CD4-positive, alpha-beta T cell treated with Interleukin-21 for 1 hour (primary cell): ENCODE results near the gene MKNK1.
"Not testable (repeated sequence)": the region's sequence is repeated elsewhere in the genome, so short reads cannot be mapped to it uniquely, and the experiment has no call there.

Source experiments
- DNase-seq: peaks from one replicate; pipeline ENCODE4 v3.0.0-alpha.2; 2020

MKNK1 gene

DNA sequence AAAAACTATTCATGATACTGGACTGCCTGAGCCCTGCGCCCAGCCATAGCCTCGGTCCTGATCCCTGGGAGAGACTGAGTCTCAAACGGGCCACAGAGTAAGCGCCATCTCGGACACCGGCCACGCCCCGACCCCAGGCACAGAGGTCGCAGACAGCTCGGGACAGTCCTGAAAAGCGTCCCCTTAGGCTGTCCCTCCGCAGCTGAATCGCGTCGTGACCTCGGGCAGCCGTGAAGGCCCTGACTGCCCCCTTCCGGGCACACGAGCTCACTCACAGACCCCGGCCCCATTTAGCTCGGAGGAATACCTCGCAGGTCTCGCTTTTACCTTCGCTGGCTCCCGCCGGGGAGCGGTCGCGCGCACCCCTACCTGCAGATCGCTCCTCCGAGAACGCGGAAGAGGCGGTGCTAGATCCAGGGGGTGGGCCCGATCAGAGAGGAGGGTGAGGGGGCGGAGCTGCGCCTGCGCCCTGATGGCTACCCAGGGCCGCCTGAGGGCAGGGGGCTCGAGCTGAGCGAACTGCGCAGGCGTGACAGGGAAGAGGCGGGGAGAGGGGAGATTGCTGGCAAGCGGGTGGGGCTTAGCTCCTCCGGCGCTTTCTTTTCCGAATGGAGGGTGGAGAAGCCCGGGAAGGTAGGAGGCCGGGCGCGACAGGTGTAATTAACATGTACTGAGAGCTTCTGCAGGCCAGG is at the start of gene MKNK1:
MKNK1 (minus strand) TSS at position 411 of the 692 bp plus-strand sequence. CDS start 20,941 bp downstream, outside the sequence.
- DNase-seq, result peak; percentile 98

DNA sequence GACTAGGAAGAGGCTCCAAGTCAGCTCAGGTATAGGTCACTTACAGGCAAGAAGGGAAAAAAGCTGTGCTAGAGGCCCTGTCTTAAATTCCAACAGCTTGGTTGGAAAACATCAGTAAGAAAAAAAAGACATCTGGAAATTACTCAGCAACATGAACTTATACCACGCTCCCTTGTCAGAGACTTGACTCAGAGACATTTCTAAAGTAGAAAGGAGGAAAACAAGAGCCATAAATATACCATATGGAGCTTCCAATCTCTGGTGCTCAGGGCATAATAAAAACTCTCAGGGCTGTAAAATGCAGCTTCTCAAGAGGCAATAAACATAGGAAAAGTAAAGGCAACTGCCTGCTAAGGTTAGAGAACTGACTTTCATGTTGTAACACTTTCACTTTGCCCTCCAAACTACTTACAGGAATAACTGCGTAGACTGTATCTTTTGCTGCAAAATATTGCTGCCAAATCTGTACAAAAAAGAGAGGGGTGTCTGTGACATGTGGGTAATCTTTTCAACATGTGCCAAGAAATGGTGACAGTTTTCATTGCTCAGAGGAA is 49.4 kb upstream of the MKNK1 start:
- DNase-seq, result no peak

DNA sequence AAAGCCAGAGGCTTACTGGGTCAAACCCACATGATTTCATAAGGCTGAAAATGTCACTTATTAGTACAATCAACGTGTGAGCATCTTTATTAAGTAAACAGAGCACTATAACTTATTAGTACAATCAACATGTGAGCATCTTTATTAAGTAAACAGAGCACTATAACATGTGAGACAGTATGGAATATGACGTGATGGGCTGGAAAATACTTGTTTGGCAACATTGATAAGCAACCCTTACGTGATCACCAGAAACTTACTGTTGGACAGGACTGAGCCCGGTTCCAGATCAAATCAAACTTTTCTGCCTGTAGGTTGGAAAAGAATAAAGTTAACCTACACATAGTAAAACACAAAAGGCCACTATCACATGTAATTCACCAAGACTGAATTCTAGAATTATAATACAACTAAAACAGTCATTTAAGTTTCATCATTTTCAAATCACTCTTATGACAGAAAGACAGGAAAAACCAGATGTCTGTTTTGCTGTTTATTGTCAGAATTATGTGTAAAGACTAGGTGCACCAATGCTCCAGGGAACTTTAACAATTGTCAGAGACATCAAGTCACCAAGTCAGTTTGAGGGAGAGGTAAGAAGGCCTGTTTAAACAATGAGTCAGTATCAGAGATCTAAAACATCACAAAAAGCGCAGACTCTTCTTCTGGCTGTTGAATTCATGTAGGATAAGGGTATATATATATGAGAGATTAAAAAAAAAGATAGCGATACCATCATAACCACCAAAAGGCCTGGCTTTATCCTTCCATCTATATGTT is 48.4 kb upstream of the MKNK1 start:
- DNase-seq, result no peak

DNA sequence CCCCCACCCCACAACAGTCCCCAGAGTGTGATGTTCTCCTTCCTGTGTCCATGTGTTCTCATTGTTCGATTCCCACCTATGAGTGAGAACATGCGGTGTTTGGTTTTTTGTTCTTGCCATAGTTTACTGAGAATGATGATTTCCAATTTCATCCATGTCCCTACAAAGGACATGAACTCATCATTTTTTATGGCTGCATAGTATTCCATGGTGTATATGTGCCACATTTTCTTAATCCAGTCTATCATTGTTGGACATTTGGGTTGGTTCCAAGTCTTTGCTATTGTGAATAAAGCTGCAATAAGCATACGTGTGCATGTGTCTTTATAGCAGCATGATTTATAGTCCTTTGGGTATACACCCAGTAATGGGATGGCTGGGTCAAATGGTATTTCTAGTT is 47.1 kb upstream of the MKNK1 start:
- DNase-seq, result not testable (repeated sequence)

DNA sequence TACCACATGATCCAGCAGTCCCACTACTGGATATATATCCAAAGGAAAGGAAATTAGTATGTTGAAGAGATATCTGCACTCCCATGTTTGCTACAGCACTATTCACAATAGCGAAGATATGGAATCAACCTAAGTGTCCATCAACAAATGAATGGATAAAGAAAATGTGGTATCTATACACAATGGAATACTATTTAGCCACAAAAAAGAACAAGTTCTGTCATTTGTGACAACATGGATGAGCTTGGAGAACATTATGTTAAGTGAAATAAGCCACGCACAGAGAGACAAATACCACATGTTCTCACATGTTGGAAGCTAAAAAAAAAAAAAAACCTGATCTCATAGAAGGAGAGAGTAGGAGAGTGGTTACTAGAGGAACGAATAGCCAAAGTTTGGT is 46.4 kb upstream of the MKNK1 start:
- DNase-seq, result no peak

DNA sequence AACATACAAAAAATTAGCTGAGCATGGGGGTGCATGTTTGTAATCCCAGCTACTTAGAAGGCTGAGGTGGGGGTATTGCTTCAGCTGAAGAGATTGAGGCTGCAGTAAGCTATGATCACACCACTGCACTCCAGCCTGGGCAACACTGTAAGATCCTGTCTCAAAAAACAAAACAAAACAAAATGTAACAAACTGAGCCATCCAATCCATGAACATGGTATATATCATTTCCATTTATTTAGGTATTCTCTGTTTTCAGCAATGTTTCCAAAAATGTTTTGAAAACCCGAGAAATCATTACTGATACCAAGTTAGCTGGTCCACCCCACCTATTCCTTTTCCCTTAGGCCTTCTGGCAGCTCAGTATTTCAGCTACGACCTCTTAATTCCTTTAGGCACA is 45.7 kb upstream of the MKNK1 start:
- no peak for DNase-seq

DNA sequence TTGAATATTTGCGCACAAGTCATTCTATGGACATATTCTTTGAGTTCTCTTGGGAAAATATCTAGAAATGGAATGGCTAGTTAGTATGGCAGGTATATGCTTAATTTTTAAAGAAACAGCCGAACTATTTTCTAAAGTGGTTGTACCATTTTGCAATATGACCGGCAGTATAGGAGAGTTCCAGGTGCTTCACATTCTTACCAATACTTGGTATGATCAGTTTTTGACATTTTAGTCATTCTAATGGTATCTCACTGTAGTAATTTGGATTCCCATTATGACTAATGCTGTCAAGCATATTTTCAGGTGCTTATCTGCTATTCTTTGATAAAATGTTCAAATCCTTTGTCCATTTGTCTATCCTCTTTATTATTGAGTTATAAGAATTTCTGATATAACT is 43.5 kb upstream of the MKNK1 start:
- DNase-seq, result no peak

DNA sequence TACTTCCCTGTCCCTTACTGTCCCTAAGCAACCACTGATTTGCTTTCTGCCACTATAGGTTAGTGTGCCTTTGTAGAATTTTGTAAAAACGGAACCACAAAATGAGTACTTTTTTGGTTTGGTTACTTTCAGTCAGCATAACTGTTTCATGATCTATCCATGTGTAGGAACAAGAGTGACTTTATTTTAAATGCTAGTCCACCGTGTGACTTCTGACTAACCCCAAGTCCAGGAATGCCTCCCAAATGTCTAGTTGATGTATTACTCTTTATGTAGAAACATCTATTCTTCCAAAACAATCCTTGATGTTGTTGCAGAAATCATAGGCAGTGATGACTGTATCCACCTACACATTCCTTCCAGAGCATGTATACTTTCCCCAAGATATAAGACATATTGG is 42.8 kb upstream of the MKNK1 start:
- DNase-seq, result no peak

DNA sequence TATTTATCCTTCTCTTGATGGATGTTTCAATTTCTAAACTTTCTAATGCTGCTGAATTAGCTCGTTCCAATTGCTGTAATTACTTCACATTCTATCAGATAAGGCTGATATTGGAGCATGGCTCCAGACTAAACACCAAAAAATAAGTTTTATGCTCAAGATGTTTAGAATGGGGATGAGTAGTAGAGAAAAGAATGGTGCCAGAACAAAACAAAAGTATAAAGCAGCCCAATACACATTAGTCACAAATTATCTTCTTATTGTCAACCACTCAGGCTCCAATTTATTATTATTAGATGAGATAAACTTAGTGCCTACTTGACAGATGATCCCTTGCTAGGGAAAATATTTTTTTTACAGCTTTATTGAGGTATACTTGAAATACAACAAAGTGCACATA is 42.3 kb upstream of the MKNK1 start:
- no peak for DNase-seq

DNA sequence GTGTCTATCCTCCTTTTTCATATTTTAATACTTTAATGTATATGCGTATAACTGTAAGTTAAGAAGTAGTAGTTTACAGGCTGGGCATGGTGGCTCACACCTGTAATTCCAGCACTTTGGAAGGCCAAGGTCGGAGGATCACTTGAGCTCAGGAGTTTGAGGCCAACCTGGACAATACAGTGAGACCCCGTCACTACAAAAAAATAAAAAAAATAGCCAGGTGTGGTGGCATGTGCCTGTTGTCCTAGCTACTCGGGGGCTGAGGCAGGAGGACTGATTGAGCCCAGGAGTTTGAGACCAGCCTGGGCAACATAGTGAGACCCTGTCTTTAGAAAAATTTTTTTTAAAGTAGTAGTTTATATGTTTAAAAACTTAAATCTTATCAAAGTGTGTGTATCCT is 41.7 kb upstream of the MKNK1 start:
- no peak for DNase-seq

DNA sequence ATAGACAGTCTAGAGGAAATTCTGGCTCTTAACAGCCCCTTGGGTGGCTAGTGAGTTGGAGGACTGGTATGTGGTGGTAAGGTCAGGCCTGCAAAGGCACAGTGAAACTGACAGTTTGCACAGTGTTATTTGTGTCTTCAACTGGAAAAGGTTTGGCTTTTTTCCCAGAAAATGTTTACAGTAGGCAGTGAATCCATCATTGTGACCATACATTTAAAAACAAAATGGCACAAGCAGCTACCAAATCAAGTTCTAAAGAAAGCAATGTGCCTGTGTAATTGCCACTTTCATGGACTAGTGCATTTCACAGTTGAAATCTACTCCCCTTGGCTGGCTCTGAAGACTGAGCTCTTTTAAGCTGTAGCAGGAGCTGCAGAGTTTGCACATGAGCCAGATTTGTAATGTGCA is 39.3 kb upstream of the MKNK1 start:
- no peak for DNase-seq

DNA sequence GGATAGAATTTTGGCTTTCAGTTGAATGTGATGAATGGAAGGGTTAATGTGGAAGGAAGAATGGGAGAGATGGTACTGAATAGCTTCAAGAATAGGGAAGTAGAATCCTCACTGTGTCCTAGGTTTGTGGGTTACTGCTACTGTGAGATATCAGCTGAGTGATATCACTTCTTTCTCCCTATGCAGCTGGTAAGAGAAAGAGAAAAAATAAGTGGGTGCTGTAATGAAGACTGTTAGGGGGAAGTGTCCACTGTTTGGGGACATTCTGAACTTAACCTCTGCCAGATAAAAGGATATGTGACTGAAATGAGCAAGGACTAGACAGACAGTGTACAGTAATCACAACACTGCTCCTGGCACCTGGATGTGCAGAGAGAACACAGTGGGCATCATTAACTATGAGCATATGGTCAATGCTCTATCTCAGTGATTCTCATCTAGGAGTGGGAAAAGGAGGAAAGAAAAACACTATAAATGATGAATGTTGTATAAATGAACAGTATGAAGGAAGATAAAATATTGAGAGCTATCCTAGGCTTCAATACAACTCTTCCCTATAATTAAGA is 38.1 kb upstream of the MKNK1 start:
- DNase-seq, result no peak

DNA sequence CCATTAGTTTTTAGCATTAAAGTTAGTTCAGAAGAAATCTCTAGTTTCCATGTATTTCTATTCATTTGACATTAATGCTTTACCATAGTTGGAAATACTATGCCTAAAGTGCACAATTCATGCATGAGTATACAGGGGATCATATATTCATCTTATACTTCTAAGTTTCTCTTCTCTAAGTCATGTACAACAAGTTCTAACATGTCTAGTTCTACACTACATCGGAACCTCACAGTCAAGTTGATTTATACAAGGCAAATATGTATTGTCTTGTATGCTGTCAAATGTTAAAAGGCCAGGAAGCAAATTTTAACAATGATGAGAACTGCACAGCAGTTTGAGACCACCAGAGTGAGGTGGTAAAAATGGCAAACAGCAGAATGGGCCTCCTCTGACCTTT is 35.5 kb upstream of the MKNK1 start:
- no peak for DNase-seq

DNA sequence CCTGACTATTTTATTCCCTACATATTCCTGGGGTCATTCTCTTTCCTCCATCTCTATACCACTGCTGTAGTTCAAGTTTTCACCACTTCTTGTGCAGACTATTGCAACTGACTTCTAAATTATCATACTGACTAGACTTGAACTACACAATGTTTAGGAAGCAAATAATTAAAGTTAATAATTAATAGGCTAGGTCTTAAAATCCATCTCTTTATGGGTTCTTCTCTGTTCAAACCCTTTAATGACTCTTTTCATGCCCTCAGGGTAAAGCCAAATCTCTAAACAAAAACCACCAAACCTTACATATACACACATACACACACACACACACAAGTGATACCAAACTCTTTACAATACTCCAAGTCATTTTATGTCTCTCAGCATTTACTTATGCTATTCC is 34.9 kb upstream of the MKNK1 start:
- no peak for DNase-seq

DNA sequence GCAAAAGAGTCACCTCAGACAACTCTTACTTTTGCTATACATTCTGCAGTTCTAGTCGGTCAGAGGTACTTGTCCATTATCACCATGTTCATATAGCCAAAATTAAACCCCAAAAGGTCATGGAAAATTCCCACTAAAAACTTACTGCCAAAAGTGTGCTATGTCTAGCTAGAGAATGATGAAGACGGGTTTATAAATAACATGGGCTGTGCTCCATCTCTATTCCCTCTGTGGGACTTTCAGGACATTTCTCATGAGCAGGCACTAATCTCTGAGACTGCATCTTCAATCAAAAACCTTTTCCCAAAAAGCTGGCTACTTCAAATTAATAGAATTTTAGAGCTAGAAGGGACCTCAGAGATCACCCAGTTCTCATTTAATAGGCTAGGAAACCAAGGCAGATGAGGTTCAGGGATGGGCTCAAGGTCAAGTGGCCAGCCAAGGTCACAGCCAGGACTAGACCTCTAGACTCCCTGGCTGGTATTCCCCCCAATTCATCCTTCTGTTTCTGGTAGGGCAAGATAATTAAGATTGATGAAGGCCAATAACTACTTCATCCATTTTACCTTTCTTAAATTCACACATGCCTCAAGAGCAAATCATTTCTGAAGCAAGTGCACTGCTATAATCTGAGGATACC is 33.5 kb upstream of the MKNK1 start:
- DNase-seq, result no peak

DNA sequence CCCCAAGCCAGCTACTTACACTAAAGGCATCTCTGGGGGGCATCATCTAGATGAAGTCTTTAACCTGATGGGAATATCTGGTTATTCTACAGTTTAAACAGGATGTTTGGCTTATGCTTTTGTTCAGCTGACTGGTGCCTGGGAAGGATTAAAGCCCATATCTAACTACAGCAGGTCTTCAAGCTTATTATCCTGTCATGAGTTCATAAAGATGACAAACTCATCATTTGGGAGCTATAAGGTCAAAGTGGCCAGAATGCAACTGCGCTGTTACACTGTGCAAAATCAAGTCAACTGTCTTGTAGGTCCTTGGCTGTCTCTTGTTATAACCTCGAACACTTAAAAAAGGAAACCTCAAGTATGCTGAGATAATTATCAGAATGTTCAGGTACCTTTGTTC is 31.1 kb upstream of the MKNK1 start:
- no peak for DNase-seq

DNA sequence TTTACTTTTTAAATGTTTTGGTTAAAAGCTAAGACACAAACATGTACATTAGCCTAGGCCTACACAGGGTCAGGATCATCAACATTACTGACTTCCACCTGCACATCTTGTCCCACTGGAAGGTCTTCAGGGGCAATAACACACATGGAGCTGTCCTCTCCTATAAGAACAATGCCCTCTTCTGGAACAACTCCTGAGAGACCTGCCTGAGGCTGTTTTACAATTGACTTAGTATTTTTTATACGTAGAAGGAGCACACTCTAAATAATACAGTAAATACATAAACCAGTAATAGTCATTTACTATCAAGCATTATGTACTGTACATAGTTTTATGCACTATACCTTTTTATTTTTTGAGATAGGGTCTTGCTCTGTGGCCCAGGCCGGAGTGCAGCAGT is 26.7 kb upstream of the MKNK1 start:
- no peak for DNase-seq

DNA sequence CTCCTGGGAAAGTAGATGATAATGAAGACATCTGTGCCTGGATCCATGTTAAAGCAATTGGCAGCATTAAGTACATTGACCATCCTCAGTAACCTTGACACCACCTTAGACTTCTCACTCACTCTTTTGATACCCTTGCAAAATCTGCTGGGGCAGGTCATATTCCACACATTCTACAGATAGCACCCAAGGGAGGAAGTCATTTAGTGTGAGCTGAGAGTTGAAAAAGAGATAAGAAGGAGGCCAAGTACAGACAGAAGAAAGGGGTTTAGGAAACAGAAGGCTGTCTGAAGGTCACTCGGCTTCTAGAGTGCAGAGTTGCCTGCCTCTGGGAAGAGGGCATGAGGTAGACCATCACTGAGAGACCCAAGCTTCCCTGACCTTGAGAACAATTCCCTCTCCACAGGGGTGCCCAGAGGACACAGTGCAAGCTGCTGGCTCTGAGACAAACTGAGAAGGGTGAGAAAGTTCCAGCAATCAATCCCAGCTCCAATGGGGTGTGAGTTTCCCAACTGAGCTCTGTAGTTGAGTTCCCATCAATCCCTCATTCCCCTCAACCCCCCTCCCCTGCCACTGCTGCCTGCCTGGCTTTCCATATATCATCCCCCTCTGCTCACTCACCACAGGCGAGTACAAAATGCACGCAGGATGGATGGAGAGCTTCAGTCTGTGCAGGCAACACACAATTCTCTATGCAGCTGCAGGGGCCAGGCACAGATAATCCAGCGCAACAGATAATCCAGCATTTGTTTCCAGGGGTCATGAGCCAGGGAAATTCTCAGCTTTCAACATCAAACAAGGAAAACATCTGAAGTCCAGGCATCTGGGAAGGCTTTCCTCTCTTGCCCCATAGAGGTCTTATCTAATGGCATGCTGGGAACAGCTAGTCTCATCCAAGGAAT is 19.9 kb upstream of the MKNK1 start:
- no peak for DNase-seq

DNA sequence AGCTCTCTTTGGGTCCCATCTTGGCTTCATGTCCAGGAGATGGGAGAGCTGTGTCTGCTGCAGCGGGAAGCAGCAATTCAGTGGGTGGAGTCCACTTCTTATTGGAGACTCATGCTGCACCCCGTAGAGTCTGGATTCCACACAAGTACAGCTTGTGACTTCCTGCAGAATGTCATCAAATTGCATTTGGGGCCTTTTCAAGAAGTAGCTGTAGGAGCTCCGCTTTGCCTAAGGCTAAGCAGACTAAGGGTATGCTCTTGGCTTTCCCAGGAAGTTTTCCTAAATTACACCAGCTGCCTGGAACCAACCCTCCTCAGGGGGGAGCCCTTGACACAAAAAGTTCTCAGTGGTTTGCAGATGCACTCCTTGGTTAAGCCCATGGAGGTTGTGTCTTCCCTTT is 18.3 kb upstream of the MKNK1 start:
- DNase-seq, result no peak

DNA sequence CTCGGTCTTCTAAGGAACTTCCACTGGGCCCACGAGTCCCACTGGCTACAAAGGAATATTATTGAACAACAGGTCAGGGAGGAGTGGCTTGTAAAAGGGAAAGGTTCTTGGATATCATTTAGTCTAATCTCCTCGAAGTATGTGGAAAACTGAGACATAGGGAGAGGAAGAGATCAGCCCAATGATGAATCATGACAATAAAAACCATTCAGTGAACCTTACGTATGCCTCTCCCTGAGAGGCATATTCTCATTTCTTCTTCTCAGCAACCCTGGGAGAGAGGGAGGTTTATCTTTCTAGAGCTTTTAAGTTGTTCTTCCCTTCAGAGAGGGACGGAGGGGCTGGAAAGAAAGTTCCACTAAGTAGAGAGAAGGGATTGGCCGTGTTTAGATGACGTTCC is 17.9 kb upstream of the MKNK1 start:
- DNase-seq, result no peak

DNA sequence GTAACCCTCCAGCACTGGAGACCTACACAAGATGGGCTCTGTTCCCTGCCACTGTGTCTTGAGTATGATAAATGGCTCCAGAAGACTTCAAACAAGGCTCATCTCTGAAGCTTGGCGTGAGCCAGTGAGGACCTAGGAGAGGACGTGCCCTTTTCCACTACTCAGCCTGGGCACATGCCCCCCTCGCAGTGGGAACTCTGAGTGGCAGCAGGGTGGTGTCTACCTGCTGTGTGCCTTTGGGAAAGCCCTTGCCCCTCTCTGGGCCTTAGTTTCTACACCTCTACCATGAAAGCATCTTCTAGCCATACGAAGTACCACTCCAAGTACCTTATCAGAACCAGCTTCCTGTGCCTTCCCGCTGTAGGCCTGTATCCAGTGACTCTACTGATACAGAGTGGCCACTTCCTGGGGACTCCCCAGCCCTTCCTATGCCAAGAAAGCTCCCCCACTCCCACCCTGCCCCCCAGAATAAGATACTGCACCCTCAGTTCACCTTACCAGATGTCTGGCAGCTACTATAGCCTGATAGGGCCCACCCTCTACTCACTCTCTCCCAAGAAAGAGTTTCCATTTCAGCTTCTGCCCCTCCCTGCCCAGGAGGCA is 15.7 kb upstream of the MKNK1 start:
- no peak for DNase-seq
